Body of pancreas (tissue), 4 donors: Measurements from ENCODE around the gene TGFB1I1.

Experiments used
- POLR2A ChIP-seq, 3 donors: fragments of 450-650 bp; IDR thresholded peaks; one replicate each; pipeline ENCODE4 v1.6.1; 2016; ENCODE audit warnings: antibody characterized with exemption in 3 of 3, mild to moderate bottlenecking in 2 of 3
- TF ChIP-seq, protein P1 (sequence below), 7 experiments: fragments of 450-650 bp in 4 of 7; fragments of 200-600 bp in 3 of 7; sonication (generic) in 3 of 7; IDR thresholded peaks; one replicate each; pipeline ENCODE4 v1.5.1; 2016 to 2019; ENCODE audit warnings: antibody characterized with exemption in 7 of 7

DNA sequence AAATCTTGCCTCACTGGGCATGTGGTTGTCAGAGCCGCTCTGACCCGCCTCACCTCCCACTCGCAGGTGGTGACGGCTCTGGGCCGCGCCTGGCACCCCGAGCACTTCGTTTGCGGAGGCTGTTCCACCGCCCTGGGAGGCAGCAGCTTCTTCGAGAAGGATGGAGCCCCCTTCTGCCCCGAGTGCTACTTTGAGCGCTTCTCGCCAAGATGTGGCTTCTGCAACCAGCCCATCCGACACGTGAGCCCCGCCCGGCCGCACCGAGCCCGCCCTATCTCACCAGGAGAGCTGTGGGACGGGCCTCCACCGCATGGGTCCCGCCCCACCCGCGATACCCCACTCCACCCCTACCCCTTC lies 4.0 kb downstream of the TGFB1I1 start:
- TF ChIP-seq, protein P1, sequence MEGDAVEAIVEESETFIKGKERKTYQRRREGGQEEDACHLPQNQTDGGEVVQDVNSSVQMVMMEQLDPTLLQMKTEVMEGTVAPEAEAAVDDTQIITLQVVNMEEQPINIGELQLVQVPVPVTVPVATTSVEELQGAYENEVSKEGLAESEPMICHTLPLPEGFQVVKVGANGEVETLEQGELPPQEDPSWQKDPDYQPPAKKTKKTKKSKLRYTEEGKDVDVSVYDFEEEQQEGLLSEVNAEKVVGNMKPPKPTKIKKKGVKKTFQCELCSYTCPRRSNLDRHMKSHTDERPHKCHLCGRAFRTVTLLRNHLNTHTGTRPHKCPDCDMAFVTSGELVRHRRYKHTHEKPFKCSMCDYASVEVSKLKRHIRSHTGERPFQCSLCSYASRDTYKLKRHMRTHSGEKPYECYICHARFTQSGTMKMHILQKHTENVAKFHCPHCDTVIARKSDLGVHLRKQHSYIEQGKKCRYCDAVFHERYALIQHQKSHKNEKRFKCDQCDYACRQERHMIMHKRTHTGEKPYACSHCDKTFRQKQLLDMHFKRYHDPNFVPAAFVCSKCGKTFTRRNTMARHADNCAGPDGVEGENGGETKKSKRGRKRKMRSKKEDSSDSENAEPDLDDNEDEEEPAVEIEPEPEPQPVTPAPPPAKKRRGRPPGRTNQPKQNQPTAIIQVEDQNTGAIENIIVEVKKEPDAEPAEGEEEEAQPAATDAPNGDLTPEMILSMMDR (IDR thresholded peaks at IDR 0.05) = no peak
- TF ChIP-seq POLR2A (IDR thresholded peaks at IDR 0.05) = no peak
